Spinal cord (tissue), 10 donors: ENCODE results near the gene SLC37A2. TPM values are rescaled to one million over a fixed set of nuclear protein-coding genes. Genes with fewer than 3 reads are reported as not detected.
A peak's percentile ranks its signal among the peaks of the same experiment; 100 is the strongest.
"Not testable (repeated sequence)": the region's sequence is repeated elsewhere in the genome, so short reads cannot be mapped to it uniquely, and the experiment has no call there.

Experiments
- DNase-seq, 6 donors: peaks; one replicate each; pipeline versions ENCODE4 v3.0.0 to v3.0.0-alpha.2; 2013 to 2015; ENCODE audit warnings: low spot score in 6 of 6, low read depth in 4 of 6
- H3K27ac ChIP-seq: one replicate; pipeline ENCODE4 v1.5.1; 2013; ENCODE audit warnings: low read depth, low read length, control low read depth
- H3K27me3 ChIP-seq: one replicate; pipeline ENCODE4 v1.6.1; 2013; ENCODE audit warnings: low read length; ENCODE audit not compliant: control insufficient read depth, insufficient read depth
- H3K36me3 ChIP-seq: one replicate; pipeline ENCODE4 v1.6.1; 2013; ENCODE audit warnings: low read length; ENCODE audit not compliant: control insufficient read depth, insufficient read depth
- H3K4me1 ChIP-seq: one replicate; pipeline ENCODE4 v1.6.1; 2013; ENCODE audit warnings: low read length; ENCODE audit not compliant: control insufficient read depth, insufficient read depth
- H3K4me3 ChIP-seq: one replicate; pipeline ENCODE4 v1.5.1; 2013; ENCODE audit warnings: low read depth, low read length, control low read depth
- H3K9me3 ChIP-seq: one replicate; pipeline ENCODE4 v1.6.1; 2013; ENCODE audit warnings: low read length; ENCODE audit not compliant: control insufficient read depth, insufficient read depth
- WGBS: methylation state at CpG from one replicate; pipeline ENCODE4 v1.1.5; 2013; ENCODE audit warnings: missing lambda C conversion rate; ENCODE audit not compliant: insufficient coverage; 5-methylcytosine and 5-hydroxymethylcytosine counted together
- polyA plus RNA-seq, 2 donors: library from polyadenylated mRNA; unstranded; fragments of 120-200 nt; gene quantifications; one replicate each; pipeline ENCODE4 v1.2.1, GENCODE V29; 2013; ENCODE audit not compliant: insufficient read length in 2 of 2
- total RNA-seq, 2 donors: library from RNA; depleted of rRNA in 1 of 2; stranded (reverse); fragments of 120-200 nt in 1 of 2; fragments of >200 nt in 1 of 2; gene quantifications; one replicate each; pipeline versions ENCODE4 v1.2.3 to v1.2.4, GENCODE V29; 2013 to 2014
- donor health status: healthy.

The SLC37A2 gene
- total and polyA plus RNA-seq, 4 donors: 4.5 to 5.7 (median 4.8) TPM

GRCh38 chr11:125088576-125089455 is 25.7 kb downstream of the SLC37A2 start:
- no peaks in the 10 kb centered on the region for H3K9me3 ChIP-seq
- no peaks in the 10 kb centered on the region for H3K27me3 ChIP-seq
- H3K36me3 ChIP-seq: peaks cover 3% of the 10 kb centered on the region
- WGBS: 81% methylated on average over 15 of the region's 20 CpGs
- H3K27ac ChIP-seq: no peak overlapping the region
- no peak overlapping the region for H3K4me3 ChIP-seq
- no peak for DNase-seq
- H3K4me1 ChIP-seq: peaks cover 14% of the 10 kb centered on the region

- peaks cover 14% of the 10 kb centered on the region for H3K4me1 ChIP-seq
- not testable (repeated sequence) for H3K27me3 ChIP-seq, H3K27ac ChIP-seq, H3K9me3 ChIP-seq, H3K36me3 ChIP-seq, DNase-seq, H3K4me3 ChIP-seq
- 91% methylated on average over 25 of the region's 31 CpGs for WGBS
These were observed 26.4 kb downstream of the SLC37A2 start for GRCh38 chr11:125089481-125089880.

DNA sequence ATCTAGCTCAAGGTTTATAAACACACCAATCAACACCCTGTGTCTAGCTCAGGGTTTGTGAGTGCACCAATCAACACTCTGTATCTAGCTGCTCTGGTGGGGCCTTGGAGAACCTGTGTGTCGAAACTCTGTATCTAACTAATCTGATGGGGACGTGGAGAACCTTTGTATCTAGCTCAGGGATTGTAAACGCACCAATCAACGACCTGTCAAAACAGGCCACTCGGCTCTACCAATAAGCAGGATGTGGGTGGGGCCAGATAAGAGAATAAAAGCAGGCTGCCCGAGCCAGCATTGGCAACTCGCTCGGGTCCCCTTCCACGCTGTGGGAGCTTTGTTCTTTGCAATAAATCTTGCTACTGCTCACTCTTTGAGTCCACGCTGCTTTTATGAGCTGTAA is 27.0 kb downstream of the SLC37A2 start:
- not testable (repeated sequence) for DNase-seq

DNA sequence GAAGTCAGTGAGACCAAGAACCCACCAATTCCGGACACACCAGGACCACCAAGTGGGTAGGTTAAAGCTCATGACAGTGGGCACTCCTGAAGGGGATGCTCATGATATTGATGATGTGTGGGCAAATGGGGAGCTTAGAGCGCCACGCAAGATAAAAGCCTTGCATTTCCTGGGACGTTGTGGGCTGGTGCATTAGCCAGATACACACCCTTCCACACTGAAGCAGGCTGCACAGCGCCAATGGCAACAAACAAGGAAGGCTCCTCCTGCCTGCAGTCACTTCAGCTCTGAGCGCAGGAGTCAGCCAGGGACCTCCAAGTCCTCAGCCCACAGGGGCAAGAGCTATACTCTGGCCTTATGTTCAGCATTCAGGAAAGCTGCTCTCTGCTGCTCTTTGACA is 27.7 kb downstream of the SLC37A2 start:
- Histone ChIP-seq H3K9me3 (no peaks in the 10 kb centered on the region), H3K36me3 (peaks cover 3% of the 10 kb centered on the region), H3K27me3 (no peaks in the 10 kb centered on the region), H3K27ac (no peak overlapping the region), H3K4me3 (no peak overlapping the region), H3K4me1 (peaks cover 14% of the 10 kb centered on the region)
- DNase-seq: no peak
- WGBS: 80% methylated on average over 5 of the region's 6 CpGs

More for the DNA sequence above, 27.0 kb downstream of the SLC37A2 start:
- H3K4me1 ChIP-seq: peaks cover 14% of the 10 kb centered on the region
- H3K9me3 ChIP-seq, H3K4me3 ChIP-seq, H3K27me3 ChIP-seq, H3K27ac ChIP-seq, H3K36me3 ChIP-seq: not testable (repeated sequence)
- 44% methylated on average over 5 of the region's 10 CpGs for WGBS

DNA sequence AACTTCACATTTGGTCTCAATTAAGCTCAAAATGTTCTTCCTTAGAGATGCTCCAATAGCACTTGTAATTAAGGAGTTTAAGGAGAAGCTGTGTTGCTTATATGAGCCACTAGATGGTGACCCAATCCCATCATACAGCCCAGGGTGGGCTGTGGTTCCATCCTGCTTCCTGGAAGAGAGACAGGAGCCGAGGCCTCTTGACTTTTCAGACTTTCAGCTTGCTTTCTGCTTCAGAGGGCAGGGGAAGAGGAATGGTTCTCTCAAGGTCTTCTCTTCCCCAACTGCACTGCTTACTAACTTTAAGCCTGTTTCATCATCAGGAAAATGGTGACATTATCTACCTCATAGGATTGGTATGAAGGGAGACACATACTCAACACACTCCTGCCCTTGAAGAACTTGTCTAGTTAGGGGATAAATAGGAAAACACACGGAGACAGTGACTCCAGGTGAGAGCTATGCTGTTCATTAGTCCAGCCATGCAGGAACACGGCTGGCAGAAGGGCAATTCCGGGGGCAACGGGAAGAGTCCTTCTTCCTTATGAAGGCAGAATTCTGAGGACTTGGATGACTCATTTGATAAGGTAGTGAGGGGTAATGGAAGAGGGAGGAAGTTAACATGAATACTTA is 28.3 kb downstream of the SLC37A2 start:
- Histone ChIP-seq H3K9me3 (no peaks in the 10 kb centered on the region), H3K4me1 (peaks cover 14% of the 10 kb centered on the region), H3K27me3 (no peaks in the 10 kb centered on the region), H3K4me3 (no peak overlapping the region), H3K27ac (peak overlapping the region; percentile 1), H3K36me3 (peaks cover 3% of the 10 kb centered on the region)
- DNase-seq: peak; percentile 65 to 97 (median 76)
- 47% methylated on average over 4 of the region's 5 CpGs for WGBS

DNA sequence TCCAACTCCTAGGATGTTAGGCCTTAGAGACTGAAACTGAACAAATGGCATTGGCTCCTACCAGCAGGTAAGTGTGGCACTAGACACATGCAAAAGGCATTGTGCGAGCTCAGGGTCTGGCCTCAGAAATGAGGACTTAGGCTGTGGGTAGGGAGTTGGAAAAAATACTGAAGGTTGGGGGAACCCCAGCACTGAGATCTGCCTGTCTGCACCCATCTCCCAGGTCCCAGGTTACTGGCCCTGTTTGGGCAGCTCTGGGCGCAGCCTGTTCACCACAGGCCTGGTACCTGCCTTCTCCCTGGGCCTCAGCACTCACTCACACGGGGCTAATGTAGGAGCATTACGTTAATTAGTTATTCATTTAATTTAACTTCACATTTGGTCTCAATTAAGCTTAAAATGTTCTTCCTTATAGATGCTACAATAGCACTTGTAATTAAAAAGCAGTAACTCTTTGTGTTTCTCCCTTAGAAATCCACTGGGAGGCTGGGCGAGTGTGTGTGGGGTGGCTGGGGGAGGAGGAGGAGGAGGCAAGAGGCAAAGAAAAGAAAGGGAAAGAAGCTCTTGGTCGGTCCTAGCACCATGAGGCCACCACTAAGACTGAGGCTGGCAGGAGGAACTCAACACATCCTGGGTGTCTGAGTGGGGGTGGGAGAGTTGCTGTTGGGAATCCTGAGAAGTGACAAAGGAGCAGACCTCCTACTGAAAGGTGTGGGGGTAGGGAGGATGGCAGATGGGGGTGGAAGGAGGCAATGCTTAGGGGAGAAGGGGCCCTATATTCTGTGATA is 29.0 kb downstream of the SLC37A2 start:
- Histone ChIP-seq H3K4me1 (peaks cover 14% of the 10 kb centered on the region), H3K4me3 (no peak overlapping the region), H3K27ac (no peak overlapping the region), H3K9me3 (no peaks in the 10 kb centered on the region), H3K36me3 (peaks cover 3% of the 10 kb centered on the region), H3K27me3 (no peaks in the 10 kb centered on the region)
- peak in 1 of 6 donors; percentile 78 for DNase-seq
- WGBS: 61% methylated on average over 4 of the region's 6 CpGs

- no peak overlapping the region for H3K4me3 ChIP-seq
- no peak for DNase-seq
- no peaks in the 10 kb centered on the region for H3K9me3 ChIP-seq
- WGBS: 47% methylated on average over 1 of the region's 6 CpGs
- H3K36me3 ChIP-seq: peaks cover 3% of the 10 kb centered on the region
- peaks cover 14% of the 10 kb centered on the region for H3K4me1 ChIP-seq
- no peak overlapping the region for H3K27ac ChIP-seq
- H3K27me3 ChIP-seq: no peaks in the 10 kb centered on the region
These were observed 29.6 kb downstream of the SLC37A2 start for GRCh38 chr11:125092669-125093068.

DNA sequence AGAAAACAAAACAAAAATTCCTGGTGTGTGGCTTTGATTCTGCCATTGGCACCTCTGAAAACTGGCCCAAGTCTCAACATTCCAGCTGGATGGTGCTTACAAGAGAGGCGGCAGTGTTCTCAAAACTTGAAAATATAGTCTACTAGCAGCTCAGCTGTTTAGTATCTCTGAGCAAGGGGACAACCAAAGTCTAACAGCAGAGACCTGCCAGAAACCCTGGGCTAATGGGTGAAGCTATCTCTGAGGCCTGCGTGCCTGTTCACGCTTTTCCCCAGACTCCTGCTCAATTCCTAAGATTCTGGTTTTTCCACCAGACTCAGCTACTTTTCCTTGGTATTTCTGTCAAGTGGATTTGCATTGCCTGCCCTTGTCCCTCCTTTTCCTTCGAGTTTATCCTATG is 30.4 kb downstream of the SLC37A2 start:
- DNase-seq: no peak
- 80% methylated on average over 4 of the region's 4 CpGs for WGBS
- no peaks in the 10 kb centered on the region for H3K27me3 ChIP-seq
- H3K9me3 ChIP-seq: no peaks in the 10 kb centered on the region
- peaks cover 14% of the 10 kb centered on the region for H3K4me1 ChIP-seq
- no peak overlapping the region for H3K4me3 ChIP-seq
- no peak overlapping the region for H3K27ac ChIP-seq
- H3K36me3 ChIP-seq: peaks cover 3% of the 10 kb centered on the region

GRCh38 chr11:125094731-125095130 is 31.6 kb downstream of the SLC37A2 start:
- Histone ChIP-seq H3K27ac (no peak overlapping the region), H3K4me3 (no peak overlapping the region), H3K36me3 (peaks cover under 1% of the 10 kb centered on the region), H3K4me1 (peaks cover 14% of the 10 kb centered on the region), H3K9me3 (no peaks in the 10 kb centered on the region), H3K27me3 (no peaks in the 10 kb centered on the region)
- no CpG with 5 or more reads among the region's 2 CpGs for WGBS
- DNase-seq: no peak
